ENCODE measurements around the gene THAP11.
"Not testable (repeated sequence)": the region's sequence is repeated elsewhere in the genome, so short reads cannot be mapped to it uniquely, and the experiment has no call there.

Gene THAP11

DNA sequence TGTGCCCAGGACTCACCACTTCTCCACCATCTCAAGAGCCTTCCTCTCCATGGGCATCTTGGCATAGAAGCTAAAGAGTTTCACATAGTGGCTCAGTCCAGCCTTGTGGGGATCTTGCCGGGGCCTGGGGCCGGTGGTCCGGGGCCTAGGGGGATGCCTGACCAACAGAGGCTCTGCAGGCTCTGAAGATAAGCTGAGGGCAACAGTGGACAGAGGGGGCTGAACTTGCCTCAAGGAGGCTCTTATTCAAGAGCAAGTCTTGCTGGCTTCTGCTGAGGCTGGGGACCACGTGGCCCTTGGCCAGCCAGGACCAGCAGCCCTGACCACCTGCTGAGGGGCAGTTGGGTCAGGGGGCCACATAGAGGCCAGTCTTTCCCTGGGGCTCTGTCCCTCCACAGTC lies 13.5 kb upstream of the THAP11 start:
- Histone ChIP-seq H3K27ac (ENCODE audit: low read depth, low read length) (no peak overlapping the region), H4K5ac (ENCODE audit: low read length) (no peak overlapping the region), H3K4ac (ENCODE audit: low read depth, low read length) (no peak overlapping the region), H3K79me1 (ENCODE audit: low read length) (peaks cover 7% of the 10 kb centered on the region), H3K79me2 (ENCODE audit: control insufficient read depth, insufficient read depth, low read length) (no peaks in the 10 kb centered on the region), H3K4me3 (ENCODE audit: low read length) (no peak overlapping the region), H3K56ac (ENCODE audit: low read length) (no peak overlapping the region), H2BK120ac (ENCODE audit: low read depth, low read length) (no peak overlapping the region), H3K23ac (ENCODE audit: low read length) (no peak overlapping the region), H2BK5ac (ENCODE audit: low read length) (no peak overlapping the region), H2BK15ac (replicated peaks; ENCODE audit: low read depth) (no peak overlapping the region), H3K27me3 (ENCODE audit: insufficient read depth, low read length, poor library complexity) (no peaks in the 10 kb centered on the region), H2AK5ac (ENCODE audit: low read length) (no peak overlapping the region), H3K36me3 (ENCODE audit: control insufficient read depth, insufficient read depth, low read length) (peaks cover 6% of the 10 kb centered on the region), H3K9ac (ENCODE audit: low read length) (no peak overlapping the region), H3K4me2 (ENCODE audit: low read length) (no peak overlapping the region), H4K8ac (ENCODE audit: low read depth, low read length) (no peak overlapping the region), H3K18ac (ENCODE audit: low read length) (no peak overlapping the region), H3K4me1 (ENCODE audit: control insufficient read depth, low read depth, low read length) (no peaks in the 10 kb centered on the region)
- WGBS (ENCODE audit: extremely low coverage, insufficient coverage, low lambda C conversion rate) = no CpG with 5 or more reads among the region's 4 CpGs
- no peak for DNase-seq

- no peaks in the 10 kb centered on the region for H3K27me3 ChIP-seq (ENCODE audit: insufficient read depth, low read length, poor library complexity)
- no peak overlapping the region for H3K18ac ChIP-seq (ENCODE audit: low read length)
- no CpG with 5 or more reads among the region's 3 CpGs for WGBS (ENCODE audit: extremely low coverage, insufficient coverage, low lambda C conversion rate)
- no peak overlapping the region for H2BK15ac ChIP-seq (replicated peaks; ENCODE audit: low read depth)
- no peak overlapping the region for H2AK5ac ChIP-seq (ENCODE audit: low read length)
- no peaks in the 10 kb centered on the region for H3K4me1 ChIP-seq (ENCODE audit: control insufficient read depth, low read depth, low read length)
- H3K4me2 ChIP-seq (ENCODE audit: low read length) = peak overlapping the region; percentile 77
- H3K4ac ChIP-seq (ENCODE audit: low read depth, low read length) = no peak overlapping the region
- H4K8ac ChIP-seq (ENCODE audit: low read depth, low read length) = no peak overlapping the region
- H3K79me1 ChIP-seq (ENCODE audit: low read length) = peaks cover 7% of the 10 kb centered on the region
- H3K79me2 ChIP-seq (ENCODE audit: control insufficient read depth, insufficient read depth, low read length) = no peaks in the 10 kb centered on the region
- H4K5ac ChIP-seq (ENCODE audit: low read length) = no peak overlapping the region
- no peak overlapping the region for H2BK120ac ChIP-seq (ENCODE audit: low read depth, low read length)
- no peak overlapping the region for H3K23ac ChIP-seq (ENCODE audit: low read length)
- H2BK5ac ChIP-seq (ENCODE audit: low read length) = no peak overlapping the region
- peak overlapping the region; percentile 94 for H3K56ac ChIP-seq (ENCODE audit: low read length)
- H3K4me3 ChIP-seq (ENCODE audit: low read length) = peak overlapping the region; percentile 81
- DNase-seq = no peak
- H3K36me3 ChIP-seq (ENCODE audit: control insufficient read depth, insufficient read depth, low read length) = peaks cover 4% of the 10 kb centered on the region
- peak overlapping the region; percentile 77 for H3K9ac ChIP-seq (ENCODE audit: low read length)
- H3K27ac ChIP-seq (ENCODE audit: low read depth, low read length) = no peak overlapping the region
Observed at GRCh38 chr16:67833030-67833414, 9.1 kb upstream of the THAP11 start.

GRCh38 chr16:67833415-67834241 lies 8.5 kb upstream of the THAP11 start:
- H3K9ac ChIP-seq (ENCODE audit: low read length) = peak overlapping the region; percentile 77
- peak; percentile 94 for DNase-seq
- H4K5ac ChIP-seq (ENCODE audit: low read length) = no peak overlapping the region
- H3K4ac ChIP-seq (ENCODE audit: low read depth, low read length) = no peak overlapping the region
- no peak overlapping the region for H3K23ac ChIP-seq (ENCODE audit: low read length)
- no peak overlapping the region for H3K18ac ChIP-seq (ENCODE audit: low read length)
- no peaks in the 10 kb centered on the region for H3K4me1 ChIP-seq (ENCODE audit: control insufficient read depth, low read depth, low read length)
- H3K79me2 ChIP-seq (ENCODE audit: control insufficient read depth, insufficient read depth, low read length) = no peaks in the 10 kb centered on the region
- H2BK120ac ChIP-seq (ENCODE audit: low read depth, low read length) = no peak overlapping the region
- H3K4me3 ChIP-seq (ENCODE audit: low read length) = peak overlapping the region; percentile 81
- H2BK15ac ChIP-seq (replicated peaks; ENCODE audit: low read depth) = no peak overlapping the region
- H2BK5ac ChIP-seq (ENCODE audit: low read length) = no peak overlapping the region
- no peak overlapping the region for H2AK5ac ChIP-seq (ENCODE audit: low read length)
- H3K36me3 ChIP-seq (ENCODE audit: control insufficient read depth, insufficient read depth, low read length) = peaks cover 4% of the 10 kb centered on the region
- peaks cover 7% of the 10 kb centered on the region for H3K79me1 ChIP-seq (ENCODE audit: low read length)
- H3K27ac ChIP-seq (ENCODE audit: low read depth, low read length) = no peak overlapping the region
- H4K8ac ChIP-seq (ENCODE audit: low read depth, low read length) = no peak overlapping the region
- WGBS (ENCODE audit: extremely low coverage, insufficient coverage, low lambda C conversion rate) = no CpG with 5 or more reads among the region's 49 CpGs
- H3K56ac ChIP-seq (ENCODE audit: low read length) = peak overlapping the region; percentile 94
- H3K4me2 ChIP-seq (ENCODE audit: low read length) = peak overlapping the region; percentile 77
- no peaks in the 10 kb centered on the region for H3K27me3 ChIP-seq (ENCODE audit: insufficient read depth, low read length, poor library complexity)

DNA sequence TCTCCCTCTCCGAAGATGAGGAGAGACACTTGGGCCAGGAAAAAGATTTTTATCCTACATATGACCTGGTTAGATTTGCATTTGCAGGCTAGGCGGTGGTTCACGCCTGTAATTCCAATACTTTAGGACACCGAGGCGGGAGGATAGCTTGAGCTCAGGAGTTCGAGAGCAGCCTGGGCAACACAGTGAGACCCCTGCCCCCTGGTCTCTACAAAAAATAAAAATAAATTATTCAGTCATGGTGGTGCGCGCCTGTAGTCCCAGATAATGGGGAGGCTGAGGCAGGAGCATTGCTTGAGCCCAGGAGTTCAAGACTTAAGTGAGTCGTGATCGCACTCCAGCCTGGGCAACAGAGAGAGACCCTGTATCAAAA lies 7.9 kb upstream of the THAP11 start:
- no peak overlapping the region for H2BK15ac ChIP-seq (replicated peaks; ENCODE audit: low read depth)
- no peak overlapping the region for H3K4ac ChIP-seq (ENCODE audit: low read depth, low read length)
- H3K27me3 ChIP-seq (ENCODE audit: insufficient read depth, low read length, poor library complexity) = no peaks in the 10 kb centered on the region
- H4K5ac ChIP-seq (ENCODE audit: low read length) = no peak overlapping the region
- H4K8ac ChIP-seq (ENCODE audit: low read depth, low read length) = no peak overlapping the region
- no peaks in the 10 kb centered on the region for H3K4me1 ChIP-seq (ENCODE audit: control insufficient read depth, low read depth, low read length)
- H3K27ac ChIP-seq (ENCODE audit: low read depth, low read length) = no peak overlapping the region
- H3K56ac ChIP-seq (ENCODE audit: low read length) = no peak overlapping the region
- H3K79me1 ChIP-seq (ENCODE audit: low read length) = peaks cover 7% of the 10 kb centered on the region
- peak overlapping the region; percentile 59 for H3K4me2 ChIP-seq (ENCODE audit: low read length)
- no peak overlapping the region for H2AK5ac ChIP-seq (ENCODE audit: low read length)
- H2BK120ac ChIP-seq (ENCODE audit: low read depth, low read length) = no peak overlapping the region
- WGBS (ENCODE audit: extremely low coverage, insufficient coverage, low lambda C conversion rate) = no CpG with 5 or more reads among the region's 10 CpGs
- no peaks in the 10 kb centered on the region for H3K79me2 ChIP-seq (ENCODE audit: control insufficient read depth, insufficient read depth, low read length)
- H3K9ac ChIP-seq (ENCODE audit: low read length) = peak overlapping the region; percentile 54
- H2BK5ac ChIP-seq (ENCODE audit: low read length) = no peak overlapping the region
- H3K4me3 ChIP-seq (ENCODE audit: low read length) = no peak overlapping the region
- H3K23ac ChIP-seq (ENCODE audit: low read length) = no peak overlapping the region
- peaks cover 4% of the 10 kb centered on the region for H3K36me3 ChIP-seq (ENCODE audit: control insufficient read depth, insufficient read depth, low read length)
- no peak for DNase-seq
- no peak overlapping the region for H3K18ac ChIP-seq (ENCODE audit: low read length)

DNA sequence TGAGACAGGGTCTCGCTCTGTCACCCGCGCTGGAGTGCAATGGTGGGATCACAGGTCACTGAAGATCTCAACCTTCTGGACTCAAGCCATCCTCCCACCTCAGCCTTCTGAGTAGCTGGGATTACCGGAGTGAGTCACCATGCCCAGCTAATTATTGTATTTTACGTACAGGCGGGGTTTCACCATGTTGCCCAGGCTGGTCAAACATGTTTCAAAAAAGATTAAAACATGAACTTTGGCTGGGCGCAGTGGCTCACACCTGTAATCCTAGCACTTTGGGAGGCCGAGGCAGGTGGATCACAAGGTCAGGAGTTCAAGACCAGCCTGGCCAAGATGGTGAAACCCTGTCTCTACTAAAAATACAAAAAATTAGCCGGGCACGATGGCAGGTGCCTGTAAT lies 4.9 kb upstream of the THAP11 start:
- not testable (repeated sequence) for H4K5ac ChIP-seq (ENCODE audit: low read length); H3K79me2 ChIP-seq (ENCODE audit: control insufficient read depth, insufficient read depth, low read length); H2BK120ac ChIP-seq (ENCODE audit: low read depth, low read length); H3K23ac ChIP-seq (ENCODE audit: low read length); H3K4ac ChIP-seq (ENCODE audit: low read depth, low read length); H3K56ac ChIP-seq (ENCODE audit: low read length); H3K9ac ChIP-seq (ENCODE audit: low read length); H3K4me3 ChIP-seq (ENCODE audit: low read length); H3K36me3 ChIP-seq (ENCODE audit: control insufficient read depth, insufficient read depth, low read length); H2AK5ac ChIP-seq (ENCODE audit: low read length); DNase-seq; H4K8ac ChIP-seq (ENCODE audit: low read depth, low read length); H3K27me3 ChIP-seq (ENCODE audit: insufficient read depth, low read length, poor library complexity); H2BK5ac ChIP-seq (ENCODE audit: low read length); H3K4me1 ChIP-seq (ENCODE audit: control insufficient read depth, low read depth, low read length); H3K79me1 ChIP-seq (ENCODE audit: low read length); H2BK15ac ChIP-seq (replicated peaks; ENCODE audit: low read depth); H3K18ac ChIP-seq (ENCODE audit: low read length); H3K4me2 ChIP-seq (ENCODE audit: low read length); H3K27ac ChIP-seq (ENCODE audit: low read depth, low read length)
- no CpG with 5 or more reads among the region's 10 CpGs for WGBS (ENCODE audit: extremely low coverage, insufficient coverage, low lambda C conversion rate)

GRCh38 chr16:67837811-67838210 lies 4.3 kb upstream of the THAP11 start:
- Histone ChIP-seq H3K4me2 (ENCODE audit: low read length) (no peak overlapping the region), H4K8ac (ENCODE audit: low read depth, low read length) (no peak overlapping the region), H3K27ac (ENCODE audit: low read depth, low read length) (no peak overlapping the region), H3K18ac (ENCODE audit: low read length) (no peak overlapping the region), H3K79me2 (ENCODE audit: control insufficient read depth, insufficient read depth, low read length) (no peaks in the 10 kb centered on the region), H4K5ac (ENCODE audit: low read length) (no peak overlapping the region), H3K4me1 (ENCODE audit: control insufficient read depth, low read depth, low read length) (no peaks in the 10 kb centered on the region), H3K9ac (ENCODE audit: low read length) (no peak overlapping the region), H2BK5ac (ENCODE audit: low read length) (no peak overlapping the region), H3K27me3 (ENCODE audit: insufficient read depth, low read length, poor library complexity) (no peaks in the 10 kb centered on the region), H3K23ac (ENCODE audit: low read length) (no peak overlapping the region), H3K4ac (ENCODE audit: low read depth, low read length) (no peak overlapping the region), H3K36me3 (ENCODE audit: control insufficient read depth, insufficient read depth, low read length) (no peaks in the 10 kb centered on the region), H2BK120ac (ENCODE audit: low read depth, low read length) (no peak overlapping the region), H3K56ac (ENCODE audit: low read length) (no peak overlapping the region), H3K4me3 (ENCODE audit: low read length) (no peak overlapping the region), H3K79me1 (ENCODE audit: low read length) (peaks cover 3% of the 10 kb centered on the region), H2AK5ac (ENCODE audit: low read length) (no peak overlapping the region), H2BK15ac (replicated peaks; ENCODE audit: low read depth) (no peak overlapping the region)
- DNase-seq = no peak
- no CpG with 5 or more reads among the region's 2 CpGs for WGBS (ENCODE audit: extremely low coverage, insufficient coverage, low lambda C conversion rate)

Data from mesendoderm (in vitro differentiated cells).